Right renal cortex interstitium (tissue), 3 donors: Measurements from ENCODE around the gene ZNF366. TPM values are rescaled to one million over a fixed set of nuclear protein-coding genes. Genes with fewer than 3 reads are reported as not detected.

Source experiments
- DNase-seq, 3 donors: peaks; one replicate each; pipeline ENCODE4 v3.0.0-alpha.2; 2013; ENCODE audit warnings: low read depth in 3 of 3, low spot score in 2 of 3
- polyA plus RNA-seq, 3 donors: library from polyadenylated mRNA; unstranded; fragments of 120-200 nt; gene quantifications; one replicate each; pipeline ENCODE4 v1.2.1, GENCODE V29; 2013; ENCODE audit not compliant: insufficient read length in 3 of 3

ZNF366 gene
- polyA plus RNA-seq, 3 donors = 4.0 to 4.7 (median 4.6) TPM

GRCh38 chr5:72498284-72498683, 8.9 kb downstream of the ZNF366 start:
- no peak for DNase-seq

GRCh38 chr5:72497823-72498222, 9.4 kb downstream of the ZNF366 start:
- DNase-seq = no peak

GRCh38 chr5:72495410-72495809, 11.8 kb downstream of the ZNF366 start:
- DNase-seq = no peak

GRCh38 chr5:72494623-72495124, 12.5 kb downstream of the ZNF366 start:
- no peak for DNase-seq

GRCh38 chr5:72489536-72489935, 17.7 kb downstream of the ZNF366 start:
- no peak for DNase-seq

GRCh38 chr5:72488756-72489155, 18.5 kb downstream of the ZNF366 start:
- DNase-seq = no peak

- no peak for DNase-seq
These were observed 20.0 kb downstream of the ZNF366 start for GRCh38 chr5:72487177-72487576.

- no peak for DNase-seq
These were observed 20.8 kb downstream of the ZNF366 start for GRCh38 chr5:72486371-72486770.

- no peak for DNase-seq
These were observed 21.7 kb downstream of the ZNF366 start for GRCh38 chr5:72485430-72485974.

GRCh38 chr5:72482046-72482445, 25.2 kb downstream of the ZNF366 start:
- DNase-seq = no peak

GRCh38 chr5:72480841-72481240, 26.4 kb downstream of the ZNF366 start:
- DNase-seq = no peak

- no peak for DNase-seq
These were observed 27.3 kb downstream of the ZNF366 start for GRCh38 chr5:72479921-72480320.

- DNase-seq = no peak
These were observed 28.5 kb downstream of the ZNF366 start for GRCh38 chr5:72478684-72479083.

GRCh38 chr5:72478276-72478675, 28.9 kb downstream of the ZNF366 start:
- no peak for DNase-seq

GRCh38 chr5:72477644-72478043, 29.6 kb downstream of the ZNF366 start:
- no peak for DNase-seq

- DNase-seq = no peak
These were observed 30.0 kb downstream of the ZNF366 start for GRCh38 chr5:72477176-72477575.

- DNase-seq = no peak
These were observed 30.5 kb downstream of the ZNF366 start for GRCh38 chr5:72476721-72477120.

- DNase-seq = no peak
These were observed 30.9 kb downstream of the ZNF366 start for GRCh38 chr5:72476275-72476674.

GRCh38 chr5:72474516-72474915, 32.7 kb downstream of the ZNF366 start:
- DNase-seq = no peak

- DNase-seq = no peak
These were observed 33.1 kb downstream of the ZNF366 start for GRCh38 chr5:72474046-72474500.

GRCh38 chr5:72472666-72473422, 34.4 kb downstream of the ZNF366 start:
- no peak for DNase-seq

- no peak for DNase-seq
These were observed 35.2 kb downstream of the ZNF366 start for GRCh38 chr5:72472031-72472430.
